GM21528 (cell line): ENCODE data around the gene OR1L4.

Source experiments
- ATAC-seq: cut with Tn5 transposase; IDR thresholded peaks from one replicate; pipeline ENCODE4 v1.9.1; 2021; ENCODE audit warnings: mild to moderate bottlenecking, moderate library complexity; ENCODE audit not compliant: unreplicated experiment, low FRiP score

OR1L4 gene, protein sequence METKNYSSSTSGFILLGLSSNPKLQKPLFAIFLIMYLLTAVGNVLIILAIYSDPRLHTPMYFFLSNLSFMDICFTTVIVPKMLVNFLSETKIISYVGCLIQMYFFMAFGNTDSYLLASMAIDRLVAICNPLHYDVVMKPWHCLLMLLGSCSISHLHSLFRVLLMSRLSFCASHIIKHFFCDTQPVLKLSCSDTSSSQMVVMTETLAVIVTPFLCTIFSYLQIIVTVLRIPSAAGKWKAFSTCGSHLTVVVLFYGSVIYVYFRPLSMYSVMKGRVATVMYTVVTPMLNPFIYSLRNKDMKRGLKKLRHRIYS

DNA sequence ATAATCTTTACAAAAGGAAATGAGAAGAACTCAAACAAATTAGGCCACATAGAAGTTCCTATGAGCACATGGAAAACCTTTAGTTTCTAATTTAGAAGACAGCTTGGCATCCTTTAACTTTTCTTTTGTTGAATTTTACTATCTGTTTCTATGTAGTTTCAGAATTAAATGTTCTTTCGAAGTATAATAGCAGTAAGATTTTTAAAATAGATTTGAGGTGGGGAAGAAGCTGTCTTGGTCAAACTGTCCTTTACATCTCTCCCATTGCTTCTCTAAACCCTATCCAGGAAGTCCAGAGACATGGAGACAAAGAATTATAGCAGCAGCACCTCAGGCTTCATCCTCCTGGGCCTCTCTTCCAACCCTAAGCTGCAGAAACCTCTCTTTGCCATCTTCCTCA, at the start of gene OR1L4:
TSS of gene OR1L4 (plus strand) at position 301 of the 400 bp plus-strand sequence. CDS start at position 301, 0 bp downstream.
- no peak for ATAC-seq

- no peak for ATAC-seq
Observed at GRCh38 chr9:122684851-122685250, 38.9 kb upstream of the OR1L4 start.

GRCh38 chr9:122695696-122696095, 28.1 kb upstream of the OR1L4 start:
- ATAC-seq: no peak

- ATAC-seq: no peak
Observed at GRCh38 chr9:122718038-122718437, 5.8 kb upstream of the OR1L4 start.

DNA sequence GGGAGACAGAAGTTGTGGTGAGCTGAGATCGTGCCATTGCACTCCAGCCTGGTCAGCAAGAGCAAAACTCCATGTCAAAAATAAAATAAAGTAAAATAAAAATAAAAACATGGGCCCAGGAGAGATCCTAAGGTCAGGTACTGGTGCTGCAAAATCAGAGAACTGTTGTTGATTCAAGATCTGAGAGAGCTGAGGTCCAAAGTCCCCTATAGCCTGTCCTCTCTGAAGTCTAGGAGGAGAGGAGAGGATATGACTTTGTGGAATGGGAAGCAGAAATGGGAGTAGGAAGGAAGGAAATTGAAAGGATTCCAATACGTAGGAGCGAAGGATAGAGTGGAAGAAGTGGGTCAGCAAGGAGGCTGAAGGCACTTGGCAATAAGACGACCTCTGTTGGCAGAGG, 4.6 kb upstream of the OR1L4 start:
- ATAC-seq: no peak

GRCh38 chr9:122742003-122742402, 18.2 kb downstream of the OR1L4 start, which contains the start of gene OR1L6:
Gene OR1L6 (plus strand): TSS chr9:122742303. CDS start chr9:122749848, 7,545 bp downstream.
- ATAC-seq: no peak

GRCh38 chr9:122754825-122755224, 31.0 kb downstream of the OR1L4 start:
- ATAC-seq: no peak

DNA sequence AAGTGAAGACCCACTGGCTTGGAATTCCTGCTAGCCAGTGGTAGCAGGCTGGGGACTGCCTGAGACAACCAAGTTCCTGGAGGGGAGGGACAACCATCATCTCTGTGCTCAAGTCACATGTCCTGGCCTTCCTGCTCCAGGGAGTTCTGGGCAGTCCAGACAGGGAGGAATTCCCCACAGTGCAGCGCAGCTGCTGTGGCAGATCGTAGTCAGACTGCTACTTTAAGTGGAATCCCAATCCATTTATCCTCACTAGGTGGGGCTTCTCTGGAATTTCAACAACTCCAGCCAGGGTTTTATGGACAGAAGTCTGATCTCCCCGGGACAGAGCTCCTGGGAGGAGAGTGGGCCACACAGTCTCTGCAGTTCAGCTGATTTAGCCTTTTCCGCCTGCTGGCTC, 44.0 kb downstream of the OR1L4 start:
- no peak for ATAC-seq
